ENCODE measurements around the gene HPCAL1. TPM values are rescaled to one million over a fixed set of nuclear protein-coding genes. Genes with fewer than 3 reads are reported as not detected.

The HPCAL1 gene
- total RNA-seq, 1 donor from 2014 or later, result 12.3 TPM

- H3K9ac ChIP-seq (ENCODE audit: low read length), result no peak overlapping the region
- FAIRE-seq, result no peak
- peaks cover 13% of the 10 kb centered on the region for H3K4me1 Mint-ChIP-seq (ENCODE audit: low read depth, unreplicated experiment)
- no peak overlapping the region for H3K27ac ChIP-seq (ENCODE audit: low read depth, low read length)
- H4K20me1 ChIP-seq (ENCODE audit: insufficient read depth, low read length), result no peaks in the 10 kb centered on the region
- no peaks in the 10 kb centered on the region for H3K79me2 ChIP-seq (ENCODE audit: insufficient read depth, low read length)
- H3K36me3 Mint-ChIP-seq (ENCODE audit: low read depth, unreplicated experiment), result no peaks in the 10 kb centered on the region
- no peaks in the 10 kb centered on the region for H3K27me3 ChIP-seq (ENCODE audit: insufficient read depth, low read length)
- H3K9me3 ChIP-seq (ENCODE audit: insufficient read depth, low read depth, low read length), result no peaks in the 10 kb centered on the region
- DNase-seq (ENCODE audit: low read depth), result no peak
- H3K4me1 ChIP-seq (ENCODE audit: insufficient read depth, low read length), result peaks cover 16% of the 10 kb centered on the region
- H2AFZ ChIP-seq (ENCODE audit: low read depth, low read length), result no peak overlapping the region
- peaks cover 20% of the 10 kb centered on the region for H3K27me3 Mint-ChIP-seq (ENCODE audit: low read depth, unreplicated experiment)
- H3K4me3 ChIP-seq (ENCODE audit: insufficient read depth, low read depth, low read length), result no peak overlapping the region
- H3K9me3 Mint-ChIP-seq (ENCODE audit: unreplicated experiment), result peaks cover 2% of the 10 kb centered on the region
- H3K4me2 ChIP-seq (ENCODE audit: low read length), result no peak overlapping the region
- no peak overlapping the region for H3K27ac Mint-ChIP-seq (ENCODE audit: unreplicated experiment)
- no peak overlapping the region for H3K4me3 Mint-ChIP-seq (ENCODE audit: unreplicated experiment)
- no peaks in the 10 kb centered on the region for H3K36me3 ChIP-seq (ENCODE audit: insufficient read depth, low read length)
- TF ChIP-seq CTCF (IDR thresholded peaks at IDR 0.05; ENCODE audit: insufficient read depth, low read depth, low read length) (no peak), EZH2 (IDR thresholded peaks at IDR 0.05; ENCODE audit: insufficient read depth, low read length) (no peak)
Observed at GRCh38 chr2:10274983-10275802, 27.5 kb upstream of the HPCAL1 start.

GRCh38 chr2:10276481-10277292 lies 26.0 kb upstream of the HPCAL1 start:
- Mint-ChIP-seq H3K27me3 (ENCODE audit: low read depth, unreplicated experiment) (peaks cover 20% of the 10 kb centered on the region), H3K4me3 (ENCODE audit: unreplicated experiment) (no peak overlapping the region), H3K36me3 (ENCODE audit: low read depth, unreplicated experiment) (no peaks in the 10 kb centered on the region), H3K4me1 (ENCODE audit: low read depth, unreplicated experiment) (peaks cover 13% of the 10 kb centered on the region), H3K9me3 (ENCODE audit: unreplicated experiment) (peaks cover 2% of the 10 kb centered on the region), H3K27ac (ENCODE audit: unreplicated experiment) (no peak overlapping the region)
- Histone ChIP-seq H3K9ac (ENCODE audit: low read length) (no peak overlapping the region), H3K36me3 (ENCODE audit: insufficient read depth, low read length) (no peaks in the 10 kb centered on the region), H3K4me3 (ENCODE audit: insufficient read depth, low read depth, low read length) (no peak overlapping the region), H3K79me2 (ENCODE audit: insufficient read depth, low read length) (no peaks in the 10 kb centered on the region), H3K9me3 (ENCODE audit: insufficient read depth, low read depth, low read length) (no peaks in the 10 kb centered on the region), H3K4me1 (ENCODE audit: insufficient read depth, low read length) (peaks cover 12% of the 10 kb centered on the region), H4K20me1 (ENCODE audit: insufficient read depth, low read length) (no peaks in the 10 kb centered on the region), H3K4me2 (ENCODE audit: low read length) (no peak overlapping the region), H2AFZ (ENCODE audit: low read depth, low read length) (no peak overlapping the region), H3K27me3 (ENCODE audit: insufficient read depth, low read length) (no peaks in the 10 kb centered on the region), H3K27ac (ENCODE audit: low read depth, low read length) (no peak overlapping the region)
- DNase-seq (ENCODE audit: low read depth) (no peak), FAIRE-seq (no peak)
- no peak for TF ChIP-seq CTCF (IDR thresholded peaks at IDR 0.05; ENCODE audit: insufficient read depth, low read depth, low read length)
- TF ChIP-seq EZH2 (IDR thresholded peaks at IDR 0.05; ENCODE audit: insufficient read depth, low read length), result no peak
